ENCODE measurements around the gene FGF12.

FGF12 gene

GRCh38 chr3:192253138-192253887, 474.0 kb downstream of the FGF12 start:
- DNase-seq, result no peak

GRCh38 chr3:192249516-192249915, 477.8 kb downstream of the FGF12 start:
- no peak for DNase-seq

- no peak for DNase-seq
Measured at GRCh38 chr3:192246847-192247559, 480.3 kb downstream of the FGF12 start.

- no peak for DNase-seq
Measured at GRCh38 chr3:192244591-192244990, 482.8 kb downstream of the FGF12 start.

GRCh38 chr3:192239956-192240355, 487.4 kb downstream of the FGF12 start:
- DNase-seq, result no peak

- no peak for DNase-seq
Measured at GRCh38 chr3:192237992-192238608, 489.2 kb downstream of the FGF12 start.

- peak in 1 of 2 experiments; percentile 18 for DNase-seq
Measured at GRCh38 chr3:192229866-192230265, 497.5 kb downstream of the FGF12 start.

- DNase-seq, result no peak
Measured at GRCh38 chr3:192224634-192225155, 502.6 kb downstream of the FGF12 start.

GRCh38 chr3:192223815-192224214, 503.5 kb downstream of the FGF12 start:
- DNase-seq, result no peak

GRCh38 chr3:192220915-192221314, 506.4 kb downstream of the FGF12 start:
- DNase-seq, result no peak

- DNase-seq, result no peak
Measured at GRCh38 chr3:192219926-192220325, 507.4 kb downstream of the FGF12 start.

- no peak for DNase-seq
Measured at GRCh38 chr3:192216067-192216466, 511.3 kb downstream of the FGF12 start.

- DNase-seq, result no peak
Measured at GRCh38 chr3:192212979-192213378, 514.4 kb downstream of the FGF12 start.

- DNase-seq, result peak in 1 of 2 experiments; percentile 34
Measured at GRCh38 chr3:192212335-192212734, 515.0 kb downstream of the FGF12 start.

- DNase-seq, result no peak
Measured at GRCh38 chr3:192207651-192208050, 519.7 kb downstream of the FGF12 start.

GRCh38 chr3:192207239-192207638, 520.1 kb downstream of the FGF12 start:
- DNase-seq, result no peak

- no peak for DNase-seq
Measured at GRCh38 chr3:192194085-192194484, 533.3 kb downstream of the FGF12 start.

GRCh38 chr3:192188218-192188835, 539.0 kb downstream of the FGF12 start:
- peak; percentile 3 to 41 for DNase-seq

- no peak for DNase-seq
Measured at GRCh38 chr3:192187485-192188051, 539.8 kb downstream of the FGF12 start.

GRCh38 chr3:192186498-192186897, 540.8 kb downstream of the FGF12 start:
- no peak for DNase-seq

GRCh38 chr3:192186045-192186444, 541.3 kb downstream of the FGF12 start:
- no peak for DNase-seq

GRCh38 chr3:192183109-192183508, 544.2 kb downstream of the FGF12 start:
- no peak for DNase-seq

- DNase-seq, result no peak
Measured at GRCh38 chr3:192181151-192181550, 546.2 kb downstream of the FGF12 start.
